Naive thymus-derived CD4-positive, alpha-beta T cell (primary cell): ENCODE results near the gene IRF2. TPM values are rescaled to one million over a fixed set of nuclear protein-coding genes. Genes with fewer than 3 reads are reported as not detected.
A peak's percentile ranks its signal among the peaks of the same experiment; 100 is the strongest.

ENCODE experiments used
- ATAC-seq: fragments of 150-1000 bp; cut with Tn5 transposase; 2 replicates; pipeline ENCODE4 v1.10.0; 2021; ENCODE audit warnings: mild to moderate bottlenecking, moderate library complexity
- CTCF ChIA-PET: fragments of 350-600 bp; sonication (Branson Sonifier 250); formaldehyde crosslinking; loops from one replicate; lab custom pipeline; 2021; ENCODE audit warnings: antibody characterized with exemption; lab: Charles Lee
- POLR2A ChIA-PET: fragments of 350-600 bp; sonication (Branson Sonifier 250); formaldehyde crosslinking; loops from one replicate; lab custom pipeline; 2021; ENCODE audit warnings: antibody characterized with exemption, inconsistent platforms; lab: Charles Lee
- DNase-seq, 9 donors: peaks; one replicate each; pipeline versions ENCODE4 v3.0.0 to v3.0.0-alpha.2; 2020 to 2022; ENCODE audit warnings: mixed read lengths in 1 of 9
- H3K27ac ChIP-seq: one replicate; pipeline ENCODE4 v1.7.0; 2013; ENCODE audit warnings: mild to moderate bottlenecking, low read depth, low read length, moderate library complexity
- H3K27me3 ChIP-seq, 2 donors: one replicate each; pipeline ENCODE4 v1.7.0; 2013; ENCODE audit warnings: low read length in 2 of 2, mild to moderate bottlenecking in 2 of 2, moderate library complexity in 2 of 2; ENCODE audit not compliant: control insufficient read depth in 2 of 2, insufficient read depth in 2 of 2
- H3K36me3 ChIP-seq, 3 experiments: 1 replicate in 2 of 3; 2 replicates in 1 of 3; pipeline ENCODE4 v1.7.0; 2013; ENCODE audit warnings: low read length in 3 of 3, mild to moderate bottlenecking in 3 of 3, moderate library complexity in 1 of 3; ENCODE audit not compliant: insufficient read depth in 3 of 3, control insufficient read depth in 2 of 3
- H3K4me1 ChIP-seq, 2 donors: one replicate each; pipeline ENCODE4 v1.7.0; 2013; ENCODE audit warnings: low read length in 2 of 2, mild to moderate bottlenecking in 2 of 2, moderate library complexity in 1 of 2; ENCODE audit not compliant: control insufficient read depth in 2 of 2, insufficient read depth in 2 of 2
- H3K4me3 ChIP-seq: 2 replicates; pipeline ENCODE4 v1.7.0; 2013; ENCODE audit warnings: mild to moderate bottlenecking, low read length
- H3K9me3 ChIP-seq, 3 experiments: 1 replicate in 2 of 3; 2 replicates in 1 of 3; pipeline ENCODE4 v1.7.0; 2013; ENCODE audit warnings: low read length in 3 of 3; ENCODE audit not compliant: control insufficient read depth in 2 of 3
- H3K27ac Mint-ChIP-seq, 9 donors: one replicate each; pipeline ENCODE4 v1.8.0; 2020 to 2022; ENCODE audit warnings: mixed read lengths in 9 of 9, mild to moderate bottlenecking in 8 of 9, moderate library complexity in 5 of 9, inconsistent platforms in 2 of 9
- H3K27me3 Mint-ChIP-seq, 5 donors: one replicate each; pipeline ENCODE4 v1.8.0; 2021 to 2022; ENCODE audit warnings: mixed read lengths in 5 of 5, mild to moderate bottlenecking in 1 of 5
- H3K36me3 Mint-ChIP-seq, 5 donors: one replicate each; pipeline ENCODE4 v1.8.0; 2020 to 2022; ENCODE audit warnings: mixed read lengths in 5 of 5, mild to moderate bottlenecking in 3 of 5, inconsistent platforms in 1 of 5
- H3K4me1 Mint-ChIP-seq, 7 donors: one replicate each; pipeline ENCODE4 v1.8.0; 2020 to 2022; ENCODE audit warnings: mixed read lengths in 7 of 7, mild to moderate bottlenecking in 3 of 7, inconsistent platforms in 1 of 7
- H3K4me3 Mint-ChIP-seq, 10 donors: one replicate each; pipeline ENCODE4 v1.8.0; 2020 to 2022; ENCODE audit warnings: mild to moderate bottlenecking in 10 of 10, mixed read lengths in 10 of 10, moderate library complexity in 6 of 10, inconsistent platforms in 2 of 10
- H3K9me3 Mint-ChIP-seq, 11 donors: one replicate each; pipeline ENCODE4 v1.8.0; 2020 to 2022; ENCODE audit warnings: mixed read lengths in 11 of 11, mild to moderate bottlenecking in 4 of 11, inconsistent platforms in 1 of 11, moderate library complexity in 1 of 11
- intact Hi-C, 2 donors: fragments of 100-400 bp; cut with micrococcal nuclease; formaldehyde crosslinking; loops; one replicate each; pipeline ENCODE4 v1.15.1; 2023
- polyA plus RNA-seq, 2 donors: library from polyadenylated mRNA; unstranded; fragments of 300-500 nt; fragmentation: Illumina TruSeq; gene quantifications; one replicate each; pipeline ENCODE4 v1.2.3, GENCODE V29; 2021
- total RNA-seq, 6 experiments: library from RNA in 5 of 6; stranded (reverse) in 5 of 6; gene quantifications; 1 replicate in 5 of 6; 2 replicates in 1 of 6; pipeline ENCODE4 v1.2.3 and lab custom pipeline; 2021 to 2026

The IRF2 gene
- 10 to 100 TPM; 31.2 to 86.3 (median 75.0) TPM for total RNA-seq
- 10 to 100 TPM; 83.5 to 87.0 TPM for polyA plus RNA-seq
- 49.4 reads per million, percentile 71 among the genes with 10 or more reads in this experiment for total RNA-seq (lab: John Stamatoyannopoulos, UW)

GRCh38 chr4:184474263-184475095 lies at the start of gene IRF2:
IRF2 (minus strand) TSS chr4:184474550; CDS start chr4:184429064, 45,486 bp downstream.
- Mint-ChIP-seq H3K27ac (peak within 1 kb of the TSS; percentile 95 to 100 (median 99)), H3K27me3 (peaks cover 0 to 4% (median 0%) of the 10 kb centered on the region in 5 donors), H3K9me3 (peaks cover 0 to 8% (median 0%) of the 10 kb centered on the region in 11 donors), H3K4me3 (peak within 1 kb of the TSS; percentile 97 to 100 (median 99)), H3K36me3 (peaks cover 0 to 30% (median 5%) of the 10 kb centered on the region in 5 donors), H3K4me1 (peaks cover 39 to 72% (median 66%) of the 10 kb centered on the region in 7 donors)
- intact Hi-C loops, result loop anchor here (1.0 to 10.0 kb wide), 31 partner anchors 13 to 1720 kb away; partner anchors contain the start of genes ANKRD37 (in 2 of the 2), CASP3 (in 2 of the 2), CENPU (in 2 of the 2) and LRP2BP (in 2 of the 2)
- peak within 1 kb of the TSS; percentile 89 for H3K4me3 ChIP-seq
- no peaks in the 10 kb centered on the region for H3K27me3 ChIP-seq
- peak; percentile 93 for ATAC-seq
- peak within 1 kb of the TSS; percentile 96 for H3K27ac ChIP-seq
- DNase-seq, result peak; percentile 80 to 98 (median 95)
- H3K4me1 ChIP-seq, result peaks cover 27 to 34% of the 10 kb centered on the region in 2 donors
- ChIA-PET POLR2A (interaction anchor here (0.7 to 4.3 kb wide), 23 partner anchors 12 to 970 kb away, joined by 3 to 114 read pairs (median 4); partner anchors contain the start of genes CASP3 and PRIMPOL), CTCF (interaction anchor here (0.6 to 1.5 kb wide), 4 partner anchors 9 to 211 kb away, joined by 3 to 7 read pairs (median 4); no protein-coding TSS in a partner anchor)
- H3K9me3 ChIP-seq, result no peaks in the 10 kb centered on the region
- peaks cover 0 to 15% (median 0%) of the 10 kb centered on the region in 3 experiments for H3K36me3 ChIP-seq

DNA sequence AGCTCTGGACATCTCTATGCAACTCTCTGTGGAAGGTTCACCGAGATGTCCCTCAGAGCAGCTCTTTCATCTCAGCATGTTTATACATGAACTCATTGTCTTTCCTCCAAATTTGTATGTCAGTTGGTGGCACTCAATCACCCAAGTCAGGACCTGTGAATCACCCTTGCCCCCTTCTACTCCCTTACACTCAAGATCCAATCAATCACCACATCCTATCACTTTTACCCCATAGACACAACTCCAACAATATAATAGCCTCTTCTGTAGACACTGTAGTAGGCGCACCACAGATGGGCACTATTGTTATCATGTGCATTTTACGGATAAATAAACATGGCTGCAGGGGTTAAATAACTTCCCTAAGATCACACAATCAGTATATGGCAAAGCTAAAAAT lies 41.3 kb upstream of the IRF2 start:
- peaks cover 0 to 14% (median 4%) of the 10 kb centered on the region in 5 donors for H3K36me3 Mint-ChIP-seq
- CTCF ChIA-PET, result no interaction called here
- Histone ChIP-seq H3K27ac (no peak overlapping the region), H3K4me1 (no peaks in the 10 kb centered on the region), H3K36me3 (no peaks in the 10 kb centered on the region), H3K27me3 (no peaks in the 10 kb centered on the region), H3K9me3 (no peaks in the 10 kb centered on the region), H3K4me3 (no peak overlapping the region)
- intact Hi-C loops, result no loop called here
- DNase-seq (no peak), ATAC-seq (no peak)
- H3K27ac Mint-ChIP-seq, result peak overlapping the region in 2 of 9 donors; percentile 1 to 23
- no peaks in the 10 kb centered on the region for H3K27me3 Mint-ChIP-seq
- H3K4me3 Mint-ChIP-seq, result no peak overlapping the region
- POLR2A ChIA-PET, result no interaction called here
- peaks cover 0 to 9% (median 6%) of the 10 kb centered on the region in 11 donors for H3K9me3 Mint-ChIP-seq
- H3K4me1 Mint-ChIP-seq, result peaks cover 6 to 27% (median 14%) of the 10 kb centered on the region in 7 donors

DNA sequence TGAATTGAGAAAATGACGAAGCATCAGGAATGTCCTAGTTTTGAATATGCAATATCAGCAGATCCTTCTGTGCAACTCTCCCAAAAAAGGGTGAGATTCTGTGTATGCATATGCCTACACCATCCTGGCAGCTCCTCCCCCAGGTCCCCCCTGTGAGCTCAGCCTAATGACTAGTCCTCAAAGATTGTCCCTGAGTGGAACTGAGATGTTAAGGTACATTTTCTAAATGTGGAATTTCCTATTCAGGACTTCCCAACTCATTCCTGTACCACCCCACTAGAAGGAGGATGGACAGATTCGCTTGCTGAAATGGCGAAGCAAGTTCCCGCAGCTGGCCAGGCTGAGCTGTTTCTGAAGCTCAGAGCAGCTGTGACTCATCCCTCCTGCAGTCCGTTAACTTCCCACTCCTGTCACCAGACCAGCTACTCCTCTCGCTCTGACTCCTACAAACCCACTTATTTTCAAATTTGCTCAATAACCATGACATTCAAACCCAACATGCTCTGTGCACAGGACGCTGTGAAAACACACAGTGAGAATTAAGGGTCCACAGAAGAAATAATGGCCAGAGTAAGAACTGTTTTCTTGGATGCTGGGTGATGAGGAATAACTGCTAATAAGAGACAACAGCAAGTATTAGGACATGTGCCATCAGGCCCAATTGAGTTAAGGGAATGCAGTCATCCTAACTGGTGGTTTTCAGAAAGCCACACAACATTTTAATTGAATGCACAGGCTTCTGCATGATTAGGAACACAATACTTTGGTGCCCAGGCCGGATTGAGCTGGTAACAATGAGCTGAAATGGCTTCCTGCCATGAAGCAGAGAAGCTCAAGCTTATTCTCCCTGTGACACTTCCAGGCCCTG lies 40.0 kb upstream of the IRF2 start:
- Histone ChIP-seq H3K9me3 (no peaks in the 10 kb centered on the region), H3K4me1 (no peaks in the 10 kb centered on the region), H3K27ac (no peak overlapping the region), H3K27me3 (no peaks in the 10 kb centered on the region), H3K4me3 (no peak overlapping the region), H3K36me3 (no peaks in the 10 kb centered on the region)
- intact Hi-C loops, result loop anchor here in 1 of 2 donors (1.0 kb wide), 2 partner anchors 20 to 40 kb away; partner anchors contain the start of gene IRF2
- Mint-ChIP-seq H3K27ac (peak overlapping the region in 2 of 9 donors; percentile 79 to 84), H3K4me3 (peak overlapping the region in 5 of 10 donors; percentile 2 to 70 (median 18)), H3K27me3 (no peaks in the 10 kb centered on the region), H3K36me3 (peaks cover 0 to 22% (median 6%) of the 10 kb centered on the region in 5 donors), H3K9me3 (peaks cover 0 to 19% (median 9%) of the 10 kb centered on the region in 11 donors), H3K4me1 (peaks cover 6 to 32% (median 14%) of the 10 kb centered on the region in 7 donors)
- peak; percentile 83 for ATAC-seq
- POLR2A ChIA-PET, result interaction anchor here (0.6 to 1.8 kb wide), 5 partner anchors 12 to 1051 kb away, joined by 3 to 7 read pairs (median 3); no protein-coding TSS in a partner anchor
- CTCF ChIA-PET, result interaction anchor here (1.3 to 1.4 kb wide), 2 partner anchors 21 to 250 kb away, joined by 3 read pairs; no protein-coding TSS in a partner anchor
- peak in 1 of 9 donors; percentile 68 for DNase-seq

DNA sequence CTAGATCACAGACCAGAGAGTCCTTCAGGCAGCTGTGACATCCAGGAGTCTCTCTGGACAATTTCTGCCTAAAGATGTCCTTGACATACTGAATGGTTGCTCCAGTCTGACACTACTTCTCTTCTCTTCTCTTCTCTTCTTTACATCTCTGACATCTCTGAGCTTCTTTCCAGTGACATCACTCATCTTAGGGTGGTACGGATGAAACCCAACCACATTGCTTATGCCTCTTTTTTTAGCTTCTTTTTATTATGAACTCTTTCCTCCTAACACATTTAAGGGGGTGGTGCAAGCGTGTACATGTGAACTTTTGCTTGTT lies 39.4 kb upstream of the IRF2 start:
- no peak overlapping the region for H3K27ac ChIP-seq
- peak overlapping the region in 2 of 9 donors; percentile 79 to 84 for H3K27ac Mint-ChIP-seq
- DNase-seq, result no peak

GRCh38 chr4:184511156-184511555 lies 36.8 kb upstream of the IRF2 start:
- CTCF ChIA-PET, result no interaction called here
- no peaks in the 10 kb centered on the region for H3K27me3 Mint-ChIP-seq

More for the DNA sequence above, 39.4 kb upstream of the IRF2 start:
- no peaks in the 10 kb centered on the region for H3K27me3 Mint-ChIP-seq
- H3K36me3 ChIP-seq, result no peaks in the 10 kb centered on the region
- peak overlapping the region in 5 of 10 donors; percentile 2 to 70 (median 7) for H3K4me3 Mint-ChIP-seq
- H3K9me3 Mint-ChIP-seq, result peaks cover 0 to 17% (median 7%) of the 10 kb centered on the region in 11 donors
- H3K4me1 ChIP-seq, result no peaks in the 10 kb centered on the region
- peaks cover 0 to 20% (median 4%) of the 10 kb centered on the region in 5 donors for H3K36me3 Mint-ChIP-seq
- intact Hi-C loops, result loop anchor here in 1 of 2 donors (1.0 kb wide), 3 partner anchors 9 to 39 kb away; partner anchors contain the start of gene IRF2
- H3K9me3 ChIP-seq, result no peaks in the 10 kb centered on the region
- no peak for ATAC-seq
- POLR2A ChIA-PET, result interaction anchor here (0.9 to 1.8 kb wide), 2 partner anchors 21 to 36 kb away, joined by 3 to 7 read pairs; no protein-coding TSS in a partner anchor
- H3K27me3 ChIP-seq, result no peaks in the 10 kb centered on the region
- H3K4me3 ChIP-seq, result no peak overlapping the region
- CTCF ChIA-PET, result interaction anchor here (1.3 to 1.4 kb wide), 2 partner anchors 22 to 249 kb away, joined by 3 read pairs; no protein-coding TSS in a partner anchor
- peaks cover 6 to 32% (median 14%) of the 10 kb centered on the region in 7 donors for H3K4me1 Mint-ChIP-seq

More at GRCh38 chr4:184511156-184511555, 36.8 kb upstream of the IRF2 start:
- Histone ChIP-seq H3K27ac (no peak overlapping the region), H3K36me3 (no peaks in the 10 kb centered on the region), H3K4me1 (no peaks in the 10 kb centered on the region), H3K4me3 (no peak overlapping the region), H3K27me3 (no peaks in the 10 kb centered on the region), H3K9me3 (no peaks in the 10 kb centered on the region)
- POLR2A ChIA-PET, result no interaction called here
- ATAC-seq, result no peak
- no peak for DNase-seq
- peaks cover 0 to 16% (median 0%) of the 10 kb centered on the region in 5 donors for H3K36me3 Mint-ChIP-seq
- H3K4me1 Mint-ChIP-seq, result peaks cover 9 to 43% (median 24%) of the 10 kb centered on the region in 7 donors
- H3K4me3 Mint-ChIP-seq, result no peak overlapping the region
- no peak overlapping the region for H3K27ac Mint-ChIP-seq
- H3K9me3 Mint-ChIP-seq, result peaks cover 0 to 12% (median 4%) of the 10 kb centered on the region in 11 donors
- intact Hi-C loops, result no loop called here
